ENCODE results near the gene ZNF688. TPM values are rescaled to one million over a fixed set of nuclear protein-coding genes. Genes with fewer than 3 reads are reported as not detected.

Gene ZNF688
- total and polyA plus RNA-seq, 2 of the 8 experiments (the other 6 are each of a cell fraction or from before 2014, with no cell fraction given) = 2.7 to 3.5 TPM

DNA sequence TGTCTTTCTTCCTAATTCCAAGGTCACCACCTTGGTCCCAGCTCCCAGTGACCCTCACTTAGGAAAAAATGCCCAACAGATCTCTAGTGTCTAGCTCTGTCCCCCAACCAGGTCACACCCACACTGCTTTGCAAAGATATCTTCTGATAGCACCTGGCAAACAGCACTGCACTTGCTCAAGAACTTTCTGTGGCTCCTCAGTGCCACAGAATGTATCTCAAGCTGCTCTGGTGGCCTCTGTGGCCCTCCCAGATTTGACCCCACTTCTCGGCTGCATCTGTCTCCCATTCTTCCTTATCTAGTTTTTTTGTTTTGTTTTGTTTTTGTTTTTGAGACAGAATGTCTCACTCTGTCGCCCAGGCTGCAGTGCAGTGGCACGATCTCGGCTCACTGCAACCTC is 5.0 kb downstream of the ZNF688 start:
- H4K91ac ChIP-seq (replicated peaks; ENCODE audit: insufficient read length, low read length) = no peak overlapping the region
- ChIA-PET POLR2A (ENCODE audit: partially characterized antibody) (interaction anchor here (0.7 to 5.0 kb wide), 11 partner anchors 8 to 138 kb away, joined by 3 to 26 read pairs (median 4); partner anchors contain the start of genes ZNF689, ZNF747, ZNF764 and ZNF785), CTCF (ENCODE audit: partially characterized antibody) (interaction anchor here (0.6 to 5.7 kb wide), 8 partner anchors 27 to 117 kb away, joined by 3 to 28 read pairs (median 3); partner anchors contain the start of gene ZNF747)
- TF ChIP-seq, protein P1, sequence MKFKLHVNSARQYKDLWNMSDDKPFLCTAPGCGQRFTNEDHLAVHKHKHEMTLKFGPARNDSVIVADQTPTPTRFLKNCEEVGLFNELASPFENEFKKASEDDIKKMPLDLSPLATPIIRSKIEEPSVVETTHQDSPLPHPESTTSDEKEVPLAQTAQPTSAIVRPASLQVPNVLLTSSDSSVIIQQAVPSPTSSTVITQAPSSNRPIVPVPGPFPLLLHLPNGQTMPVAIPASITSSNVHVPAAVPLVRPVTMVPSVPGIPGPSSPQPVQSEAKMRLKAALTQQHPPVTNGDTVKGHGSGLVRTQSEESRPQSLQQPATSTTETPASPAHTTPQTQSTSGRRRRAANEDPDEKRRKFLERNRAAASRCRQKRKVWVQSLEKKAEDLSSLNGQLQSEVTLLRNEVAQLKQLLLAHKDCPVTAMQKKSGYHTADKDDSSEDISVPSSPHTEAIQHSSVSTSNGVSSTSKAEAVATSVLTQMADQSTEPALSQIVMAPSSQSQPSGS (IDR thresholded peaks at IDR 0.05; ENCODE audit: low read length) = no peak
- TF ChIP-seq ZNF274 (IDR thresholded peaks at IDR 0.05; ENCODE audit: borderline replicate concordance, extremely low read depth, low read length) (no peak), TAF7 (optimal IDR thresholded peaks at IDR 0.05; ENCODE audit: borderline replicate concordance, low read depth, low read length) (no peak), CTBP2 (IDR thresholded peaks at IDR 0.05; ENCODE audit: borderline replicate concordance, insufficient read depth, insufficient read length, low read length) (no peak), TEAD4 (IDR thresholded peaks at IDR 0.05; ENCODE audit: low read depth, low read length) (no peak), EP300 (IDR thresholded peaks at IDR 0.05; ENCODE audit: borderline replicate concordance in 1 of 2, low read depth in 2 of 2, low read length in 2 of 2) (no peak)
- TF ChIP-seq, protein P2, sequence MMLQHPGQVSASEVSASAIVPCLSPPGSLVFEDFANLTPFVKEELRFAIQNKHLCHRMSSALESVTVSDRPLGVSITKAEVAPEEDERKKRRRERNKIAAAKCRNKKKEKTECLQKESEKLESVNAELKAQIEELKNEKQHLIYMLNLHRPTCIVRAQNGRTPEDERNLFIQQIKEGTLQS (IDR thresholded peaks at IDR 0.05; ENCODE audit: insufficient read depth, low read depth, low read length) = no peak

More for the DNA sequence above, 5.0 kb downstream of the ZNF688 start:
- Histone ChIP-seq H4K8ac (ENCODE audit: extremely low read depth, insufficient read depth, low read length) (no peak overlapping the region), H3K4me2 (ENCODE audit: insufficient read depth in 1 of 2, low read depth in 2 of 2, low read length in 2 of 2) (no peak overlapping the region), H3K79me2 (ENCODE audit: control insufficient read depth in 1 of 2, insufficient read depth in 2 of 2, low read length in 2 of 2) (no peaks in the 10 kb centered on the region), H3K27ac (ENCODE audit: low read depth, low read length) (no peak overlapping the region), H2BK5ac (ENCODE audit: low read depth, low read length) (no peak overlapping the region), H3K56ac (replicated peaks; ENCODE audit: insufficient read length, low read depth, low read length) (no peak overlapping the region), H3K36me3 (ENCODE audit: control insufficient read depth in 2 of 4, insufficient read depth in 4 of 4, low read length in 3 of 4) (no peaks in the 10 kb centered on the region), H3K23ac (ENCODE audit: insufficient read length) (no peak overlapping the region), H3K4ac (replicated peaks; ENCODE audit: insufficient read length, low read depth, low read length) (no peak overlapping the region), H2BK15ac (ENCODE audit: low read length) (no peak overlapping the region), H3K79me1 (ENCODE audit: low read depth, low read length) (no peaks in the 10 kb centered on the region), H3K9me3 (ENCODE audit: insufficient read depth in 2 of 2, low read depth in 1 of 2, low read length in 1 of 2) (no peaks in the 10 kb centered on the region), H3K27me3 (replicated peaks in 1 of 4; ENCODE audit: control insufficient read depth in 3 of 4, extremely low read depth in 1 of 4, insufficient read depth in 3 of 4, low read length in 3 of 4) (peaks cover 0 to under 1% (median under 1%) of the 10 kb centered on the region in 4 experiments; a peak in 2 of 7 replicates), H2BK12ac (ENCODE audit: low read depth, low read length) (no peak overlapping the region), H2BK120ac (replicated peaks; ENCODE audit: low read depth, low read length) (no peak overlapping the region), H3K18ac (ENCODE audit: extremely low read depth, low read length) (no peak overlapping the region), H2AFZ (ENCODE audit: low read length) (no peak overlapping the region), H3K23me2 (ENCODE audit: low read depth, low read length) (peaks cover 6% of the 10 kb centered on the region; the same call in 1 of the 2 replicates), H3K4me1 (replicated peaks in 1 of 4; ENCODE audit: control insufficient read depth in 3 of 4, insufficient read depth in 4 of 4, low read length in 3 of 4) (peaks cover 0 to 9% (median 2%) of the 10 kb centered on the region in 4 experiments; a peak in 5 of 7 replicates), H3K9ac (replicated peaks in 1 of 4; ENCODE audit: extremely low read depth in 1 of 4, low read depth in 3 of 4, low read length in 3 of 4) (no peak overlapping the region), H3K4me3 (ENCODE audit: extremely low read depth in 1 of 4, insufficient read depth in 2 of 4, low read depth in 3 of 4, low read length in 4 of 4) (no peak overlapping the region), H2BK20ac (ENCODE audit: low read length) (no peak overlapping the region), H3K14ac (ENCODE audit: insufficient read length) (no peak overlapping the region), H4K20me1 (replicated peaks in 1 of 2; ENCODE audit: control insufficient read depth in 1 of 2, insufficient read depth in 2 of 2, low read length in 2 of 2) (no peaks in the 10 kb centered on the region), H4K5ac (ENCODE audit: insufficient read length, low read depth, low read length) (no peak overlapping the region), H2AK5ac (ENCODE audit: low read depth, low read length) (no peak overlapping the region)
- DNase-seq (ENCODE audit: low read depth in 1 of 2, low spot score in 2 of 2) (no peak), FAIRE-seq (no peak)
- 88% methylated on average over 4 of the region's 4 CpGs; no CpG with 5 or more reads in 1 of the 2 experiments for WGBS, 2 experiments (ENCODE audit: extremely low coverage in 1 of 2, insufficient coverage in 1 of 2, insufficient read length in 1 of 2, insufficient replicate concordance in 2 of 2, low coverage in 1 of 2, low lambda C conversion rate in 2 of 2, missing lambda C conversion rate in 1 of 2)

Data from H1 (cell line).